ENCODE data around the gene AK9. TPM values are rescaled to one million over a fixed set of nuclear protein-coding genes. Genes with fewer than 3 reads are reported as not detected.

AK9 gene
- total and polyA plus RNA-seq, 2 of the 4 experiments (the other 2 are of a cell fraction): 1.7 to 1.8 TPM

DNA sequence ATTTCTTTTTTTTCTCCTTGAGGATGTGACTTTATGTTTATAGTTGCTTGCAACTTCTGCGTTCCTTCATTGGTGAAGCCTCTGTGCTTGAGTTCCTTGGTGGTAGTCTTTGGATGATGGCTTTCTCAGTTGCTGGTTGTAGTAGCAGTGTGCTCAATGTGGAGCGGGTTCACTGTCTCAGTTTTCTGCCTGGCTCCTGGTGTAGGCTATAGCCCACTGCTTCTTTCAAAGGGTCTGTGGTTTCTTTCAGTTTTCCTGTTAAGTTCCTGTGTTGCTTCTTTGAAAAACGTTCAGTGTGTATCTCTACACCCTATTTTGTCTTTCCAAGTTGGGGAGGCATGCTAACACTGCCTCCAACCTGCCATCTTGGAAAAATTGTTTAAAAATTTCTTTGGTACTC, 174.1 kb downstream of the AK9 start:
- Histone ChIP-seq H2BK20ac (ENCODE audit: low read depth, low read length) (no peak overlapping the region), H3K23ac (ENCODE audit: low read depth, low read length) (no peak overlapping the region), H2AFZ (replicated peaks; ENCODE audit: low read length, poor library complexity) (no peak overlapping the region), H2BK5ac (ENCODE audit: low read depth, low read length, poor library complexity, severe bottlenecking) (no peak overlapping the region), H2AK9ac (replicated peaks; ENCODE audit: low read depth, low read length, poor library complexity) (no peak overlapping the region), H3K9me3 (ENCODE audit: control insufficient read depth, insufficient read depth, low read length) (no peaks in the 10 kb centered on the region), H2BK120ac (ENCODE audit: low read depth, low read length) (no peak overlapping the region), H3K4me2 (ENCODE audit: low read depth, low read length) (no peak overlapping the region), H2BK15ac (ENCODE audit: low read depth, low read length) (no peak overlapping the region), H3K4me3 (ENCODE audit: insufficient read depth, low read depth, low read length) (no peak overlapping the region), H2AK5ac (ENCODE audit: low read depth, low read length) (no peak overlapping the region), H4K8ac (ENCODE audit: low read depth in 2 of 2, low read length in 2 of 2) (no peak overlapping the region), H3K79me1 (ENCODE audit: low read depth in 1 of 2, low read length in 2 of 2) (no peaks in the 10 kb centered on the region), H3K14ac (replicated peaks; ENCODE audit: low read depth, low read length) (no peak overlapping the region), H3K4ac (ENCODE audit: low read depth, low read length) (no peak overlapping the region), H3K9ac (ENCODE audit: low read depth, low read length) (no peak overlapping the region), H3K36me3 (ENCODE audit: control insufficient read depth, insufficient read depth, low read length) (no peaks in the 10 kb centered on the region), H3K18ac (ENCODE audit: low read depth, low read length) (no peak overlapping the region), H3K27ac (ENCODE audit: insufficient read depth, low read length) (no peak overlapping the region), H3K9me1 (ENCODE audit: insufficient read depth, low read length) (no peaks in the 10 kb centered on the region), H3K56ac (ENCODE audit: extremely low read depth, insufficient read depth, low read length) (no peak overlapping the region), H4K20me1 (ENCODE audit: insufficient read depth, low read length) (no peaks in the 10 kb centered on the region), H4K91ac (ENCODE audit: insufficient read depth, low read depth, low read length) (no peak overlapping the region), H3K27me3 (ENCODE audit: control insufficient read depth, insufficient read depth, low read length) (peaks cover 2% of the 10 kb centered on the region; the same call in 1 of the 2 replicates), H3K4me1 (ENCODE audit: control insufficient read depth, insufficient read depth, low read length) (peaks cover 2% of the 10 kb centered on the region; the same call in 1 of the 2 replicates), H4K5ac (ENCODE audit: low read depth, low read length) (no peak overlapping the region)
- ChIA-PET CTCF (no interaction called here), POLR2A (ENCODE audit: unreplicated experiment) (no interaction called here)
- no peak for TF ChIP-seq MAZ (IDR thresholded peaks at IDR 0.05; ENCODE audit: borderline replicate concordance, low read depth, low read length)
- TF ChIP-seq RFX5 (IDR thresholded peaks at IDR 0.05; ENCODE audit: low read depth, low read length): no peak
- no peak for TF ChIP-seq FOS (IDR thresholded peaks at IDR 0.05; ENCODE audit: low read depth, low read length)
- no peak for TF ChIP-seq MAFK (IDR thresholded peaks at IDR 0.05; ENCODE audit: low read depth, low read length)
- TF ChIP-seq, protein P1, sequence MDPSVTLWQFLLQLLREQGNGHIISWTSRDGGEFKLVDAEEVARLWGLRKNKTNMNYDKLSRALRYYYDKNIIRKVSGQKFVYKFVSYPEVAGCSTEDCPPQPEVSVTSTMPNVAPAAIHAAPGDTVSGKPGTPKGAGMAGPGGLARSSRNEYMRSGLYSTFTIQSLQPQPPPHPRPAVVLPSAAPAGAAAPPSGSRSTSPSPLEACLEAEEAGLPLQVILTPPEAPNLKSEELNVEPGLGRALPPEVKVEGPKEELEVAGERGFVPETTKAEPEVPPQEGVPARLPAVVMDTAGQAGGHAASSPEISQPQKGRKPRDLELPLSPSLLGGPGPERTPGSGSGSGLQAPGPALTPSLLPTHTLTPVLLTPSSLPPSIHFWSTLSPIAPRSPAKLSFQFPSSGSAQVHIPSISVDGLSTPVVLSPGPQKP (IDR thresholded peaks at IDR 0.05; ENCODE audit: borderline replicate concordance, low read depth, low read length): no peak
- TF ChIP-seq, protein P2, sequence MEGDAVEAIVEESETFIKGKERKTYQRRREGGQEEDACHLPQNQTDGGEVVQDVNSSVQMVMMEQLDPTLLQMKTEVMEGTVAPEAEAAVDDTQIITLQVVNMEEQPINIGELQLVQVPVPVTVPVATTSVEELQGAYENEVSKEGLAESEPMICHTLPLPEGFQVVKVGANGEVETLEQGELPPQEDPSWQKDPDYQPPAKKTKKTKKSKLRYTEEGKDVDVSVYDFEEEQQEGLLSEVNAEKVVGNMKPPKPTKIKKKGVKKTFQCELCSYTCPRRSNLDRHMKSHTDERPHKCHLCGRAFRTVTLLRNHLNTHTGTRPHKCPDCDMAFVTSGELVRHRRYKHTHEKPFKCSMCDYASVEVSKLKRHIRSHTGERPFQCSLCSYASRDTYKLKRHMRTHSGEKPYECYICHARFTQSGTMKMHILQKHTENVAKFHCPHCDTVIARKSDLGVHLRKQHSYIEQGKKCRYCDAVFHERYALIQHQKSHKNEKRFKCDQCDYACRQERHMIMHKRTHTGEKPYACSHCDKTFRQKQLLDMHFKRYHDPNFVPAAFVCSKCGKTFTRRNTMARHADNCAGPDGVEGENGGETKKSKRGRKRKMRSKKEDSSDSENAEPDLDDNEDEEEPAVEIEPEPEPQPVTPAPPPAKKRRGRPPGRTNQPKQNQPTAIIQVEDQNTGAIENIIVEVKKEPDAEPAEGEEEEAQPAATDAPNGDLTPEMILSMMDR (conservative IDR thresholded peaks at IDR 0.05; ENCODE audit: low read depth, low read length): no peak
- TF ChIP-seq NFE2L2 (IDR thresholded peaks at IDR 0.05; ENCODE audit: low read depth, low read length): no peak
- TF ChIP-seq RCOR1 (IDR thresholded peaks at IDR 0.05; ENCODE audit: insufficient replicate concordance, low read length): no peak
- TF ChIP-seq, protein P3, sequence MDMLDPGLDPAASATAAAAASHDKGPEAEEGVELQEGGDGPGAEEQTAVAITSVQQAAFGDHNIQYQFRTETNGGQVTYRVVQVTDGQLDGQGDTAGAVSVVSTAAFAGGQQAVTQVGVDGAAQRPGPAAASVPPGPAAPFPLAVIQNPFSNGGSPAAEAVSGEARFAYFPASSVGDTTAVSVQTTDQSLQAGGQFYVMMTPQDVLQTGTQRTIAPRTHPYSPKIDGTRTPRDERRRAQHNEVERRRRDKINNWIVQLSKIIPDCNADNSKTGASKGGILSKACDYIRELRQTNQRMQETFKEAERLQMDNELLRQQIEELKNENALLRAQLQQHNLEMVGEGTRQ (IDR thresholded peaks at IDR 0.05; ENCODE audit: low read depth, low read length): no peak
- no TSS peak for BruUV-seq (replicated peaks)
- DNase-seq (no peak), ATAC-seq (ENCODE audit: low read depth) (no peak)
- intact Hi-C loops (cut with micrococcal nuclease): no loop called here
- no CpG with 5 or more reads among the region's 3 CpGs for WGBS, 2 experiments (ENCODE audit: extremely low coverage in 2 of 2, insufficient read length in 1 of 2)
- in situ Hi-C loops (cut with MboI; ENCODE audit: low sequenced_read_pairs): no loop called here
- dilution Hi-C loops (cut with HindIII; ENCODE audit: low sequenced_read_pairs, unreplicated experiment): no loop called here
